IPS DF 4.7 (cell line): ENCODE results near the gene NKX3-2.

ENCODE experiments used
- DNase-seq: peaks from one replicate; pipeline ENCODE4 v3.0.0-alpha.2; 2013; ENCODE audit warnings: low spot score; ENCODE audit errors: extremely low read depth

NKX3-2 gene

DNA sequence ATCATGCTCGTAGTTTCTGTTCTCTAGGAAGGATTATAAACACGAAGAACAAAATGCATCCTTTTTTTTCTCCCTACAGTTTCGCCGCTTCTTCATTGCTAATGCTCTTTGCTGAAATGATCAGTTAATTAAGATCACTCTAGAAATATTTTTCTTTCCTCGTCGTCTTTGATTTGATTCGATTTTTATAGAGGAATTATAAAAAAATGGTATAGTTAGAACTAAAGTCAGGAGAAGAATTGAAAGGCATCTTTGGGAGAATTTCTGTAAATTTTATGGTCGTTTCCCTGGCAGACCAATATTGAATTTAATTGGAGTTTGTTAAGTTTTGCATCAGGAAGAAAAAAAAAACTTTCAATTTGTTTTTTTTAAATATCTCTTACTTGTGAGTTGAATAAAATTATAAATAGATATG, 1.1 kb upstream of the NKX3-2 start:
- no peak for DNase-seq

DNA sequence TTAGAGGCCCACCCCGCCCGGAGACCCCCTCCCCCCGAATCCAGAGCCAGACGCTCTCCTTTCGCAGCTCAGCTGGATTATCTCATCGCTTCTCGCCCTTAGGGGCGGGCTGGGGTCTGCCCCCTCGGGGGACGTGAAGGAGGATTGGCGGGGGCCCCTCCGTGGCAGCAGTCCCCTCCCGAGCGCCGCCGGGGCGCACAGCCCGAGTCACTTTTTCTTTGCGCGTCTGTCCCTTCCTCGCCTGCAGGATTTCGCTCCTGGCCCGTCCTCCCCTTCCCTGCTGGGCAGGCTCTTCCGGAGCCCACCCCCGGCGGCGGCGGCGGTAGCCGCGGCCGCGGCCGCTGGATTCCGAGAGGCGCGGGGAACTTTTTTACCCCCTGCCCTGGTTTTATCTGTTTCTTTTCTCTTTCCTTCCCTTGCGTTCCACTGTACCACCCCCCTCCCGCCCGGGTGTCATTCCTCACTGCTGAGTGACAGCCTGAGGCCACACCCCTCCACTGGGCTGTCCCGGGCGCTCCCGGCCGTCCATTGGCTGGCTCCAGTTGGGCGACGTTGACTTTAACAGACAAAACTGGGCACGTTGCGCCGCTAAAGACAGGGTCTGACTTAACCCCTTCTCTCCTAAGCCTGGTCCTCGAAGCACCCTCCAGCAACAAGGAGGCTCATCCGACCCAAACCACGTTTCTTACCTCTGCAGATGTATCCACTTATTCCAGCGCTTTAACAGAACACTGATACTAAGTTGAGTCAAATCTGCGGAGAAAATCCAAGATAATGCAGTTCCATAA, 492 bp upstream of the NKX3-2 start:
- DNase-seq, result peak; percentile 86

- DNase-seq, result no peak
Measured at GRCh38 chr4:13543032-13543838, 1.1 kb downstream of the NKX3-2 start.

- no peak for DNase-seq
Measured at GRCh38 chr4:13542577-13543031, 1.7 kb downstream of the NKX3-2 start.

DNA sequence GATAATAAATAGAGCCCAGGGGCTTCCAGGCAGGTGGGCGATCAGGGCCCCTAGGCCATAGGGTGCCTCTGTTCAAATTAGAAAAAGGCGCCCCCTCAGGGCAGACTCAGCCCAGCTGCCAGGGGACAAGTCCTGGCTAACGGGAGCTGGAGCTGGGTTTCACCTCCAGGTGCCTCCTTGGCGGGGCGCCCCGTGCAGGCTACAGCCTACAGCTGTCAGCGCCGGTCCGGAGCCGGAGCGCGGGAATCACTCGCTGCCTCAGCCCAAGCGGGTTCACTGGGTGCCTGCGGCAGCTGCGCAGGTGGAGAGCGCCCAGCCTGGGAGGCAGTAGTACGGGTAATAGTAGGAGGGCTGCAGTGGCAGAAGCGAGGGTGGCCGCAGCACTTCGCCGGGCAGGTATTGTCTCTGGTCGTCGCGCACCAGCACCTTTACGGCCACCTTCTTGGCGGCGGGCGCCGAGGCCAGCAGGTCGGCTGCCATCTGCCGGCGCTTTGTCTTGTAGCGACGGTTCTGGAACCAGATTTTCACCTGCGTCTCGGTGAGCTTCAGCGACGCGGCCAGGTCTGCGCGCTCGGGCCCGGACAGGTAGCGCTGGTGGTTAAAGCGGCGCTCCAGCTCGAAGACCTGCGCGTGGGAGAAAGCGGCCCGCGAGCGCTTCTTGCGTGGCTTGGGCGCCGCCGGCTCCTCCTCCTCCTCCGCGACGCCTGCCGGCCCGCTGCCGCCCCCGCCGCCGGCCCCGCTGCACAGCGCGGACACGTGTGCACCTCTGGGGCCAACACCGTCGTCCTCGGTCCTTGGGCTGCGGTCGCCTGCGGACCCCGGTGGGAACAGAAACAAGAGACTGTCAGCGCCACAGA, 2.4 kb downstream of the NKX3-2 start:
- no peak for DNase-seq

DNA sequence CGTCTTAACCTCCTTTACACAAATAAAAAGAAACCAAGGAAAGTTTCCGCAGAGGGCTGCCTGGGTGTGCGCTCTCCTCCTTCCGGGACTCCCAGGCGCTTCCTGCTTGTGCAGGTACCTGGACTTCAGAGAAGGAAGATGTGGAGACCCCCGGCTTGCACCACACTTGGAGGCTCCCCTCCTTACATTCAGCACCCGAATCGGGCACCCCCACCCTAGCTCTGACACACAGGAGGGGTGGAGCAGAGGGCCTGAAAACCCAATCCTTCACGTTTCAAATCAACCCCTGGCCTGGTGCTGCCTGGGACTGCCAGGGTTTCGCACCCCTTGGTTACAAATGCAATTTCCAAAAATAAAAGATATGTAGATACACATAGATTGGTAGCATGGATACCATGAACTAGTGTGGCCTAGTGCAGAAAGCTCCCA, 3.1 kb downstream of the NKX3-2 start:
- no peak for DNase-seq

DNA sequence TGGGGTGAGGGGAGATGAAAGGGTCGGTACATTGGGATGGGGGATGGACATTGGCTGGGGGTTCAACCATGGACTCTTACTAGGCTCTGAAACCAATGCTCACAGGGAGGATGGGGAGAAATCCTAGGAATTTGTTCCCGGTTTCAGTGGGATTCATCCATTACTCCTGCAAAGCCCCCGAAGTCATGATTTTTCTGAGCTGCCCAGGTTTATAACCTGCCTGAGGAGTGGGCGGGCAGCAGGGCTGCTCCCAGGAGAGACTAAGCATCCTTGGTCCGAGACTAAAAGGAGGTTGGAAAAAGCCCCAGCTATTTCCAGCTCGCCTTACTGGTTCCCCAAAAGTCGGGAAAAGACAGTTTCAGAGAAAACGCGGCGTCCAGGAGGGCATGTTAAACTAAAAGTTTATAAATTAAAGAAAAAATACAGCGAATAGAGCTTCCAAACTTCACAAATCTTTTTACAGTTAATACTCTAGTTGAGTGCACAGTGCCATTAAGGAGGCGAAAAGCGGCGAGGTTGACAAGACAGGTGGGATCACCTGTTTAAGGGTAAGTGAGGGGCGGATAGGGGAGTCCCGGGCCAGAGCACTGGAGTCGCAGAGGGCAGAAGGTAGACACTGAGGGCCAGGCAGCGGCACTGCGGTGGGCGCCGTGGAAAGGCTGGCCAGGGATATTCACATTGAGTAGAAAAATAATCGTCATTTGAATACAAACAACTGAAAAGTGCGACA, 3.7 kb downstream of the NKX3-2 start:
- DNase-seq, result no peak

- no peak for DNase-seq
Measured at GRCh38 chr4:13539619-13540445, 4.5 kb downstream of the NKX3-2 start.

GRCh38 chr4:13539047-13539618, 5.2 kb downstream of the NKX3-2 start:
- DNase-seq, result no peak

- DNase-seq, result no peak
Measured at GRCh38 chr4:13538427-13538973, 5.8 kb downstream of the NKX3-2 start.

GRCh38 chr4:13537832-13538177, 6.5 kb downstream of the NKX3-2 start:
- DNase-seq, result no peak

DNA sequence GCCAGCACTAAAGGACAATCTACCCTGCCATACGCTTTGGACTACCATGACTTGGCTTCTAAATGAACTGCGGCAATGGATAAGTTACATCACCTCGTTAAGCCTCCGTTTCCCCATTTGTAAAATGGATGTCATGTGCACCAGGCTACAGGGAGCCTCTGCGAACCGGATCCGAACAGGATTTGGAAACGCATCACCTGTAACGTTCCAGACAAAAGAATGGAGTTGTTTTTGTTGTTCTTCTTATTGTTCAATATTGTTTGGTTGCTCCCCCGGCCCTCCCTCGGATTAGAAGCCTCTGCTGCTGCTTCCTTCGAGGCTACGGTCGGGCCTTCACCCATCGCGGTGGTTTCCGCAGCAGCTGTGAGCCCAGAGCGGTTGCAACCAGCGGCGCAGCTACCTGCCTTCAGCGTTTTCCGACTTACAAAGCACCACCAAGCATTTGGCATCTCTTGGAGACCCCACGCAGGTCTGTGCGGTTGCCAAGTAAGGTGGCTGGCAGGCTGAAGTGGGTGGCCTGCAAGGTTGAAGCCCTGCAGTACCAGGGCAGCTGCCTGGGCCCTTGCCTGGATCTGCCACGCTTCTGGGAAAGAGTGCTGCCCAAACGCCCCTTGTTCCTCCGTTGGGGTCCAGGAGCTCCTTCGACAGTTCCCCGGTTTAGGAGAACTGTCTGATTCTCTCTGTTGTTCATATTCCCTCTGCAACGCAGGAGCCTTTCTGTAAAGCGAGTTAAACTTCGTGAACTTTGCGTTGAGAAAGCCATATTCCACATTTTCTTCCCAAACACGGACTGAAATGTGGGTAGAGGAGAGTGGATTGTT, 7.1 kb downstream of the NKX3-2 start:
- no peak for DNase-seq

DNA sequence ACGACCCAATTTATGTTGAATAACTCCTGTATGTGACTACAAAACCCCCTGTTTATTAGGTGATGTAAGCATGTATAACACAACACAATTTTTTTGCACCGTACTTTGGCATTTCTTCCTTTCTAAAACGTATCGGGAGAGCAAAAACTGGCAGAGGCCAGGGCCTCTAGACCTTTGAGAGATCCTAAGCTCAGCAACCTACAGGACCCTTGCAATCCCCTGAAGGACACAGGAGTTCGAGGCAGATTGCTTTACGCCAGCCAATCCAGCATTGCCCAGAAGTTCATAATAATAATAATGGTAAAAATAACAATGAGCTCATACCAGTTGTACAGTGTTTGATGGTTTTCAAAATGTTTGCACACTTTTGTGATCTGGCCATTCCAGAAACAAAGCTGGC, 7.7 kb downstream of the NKX3-2 start:
- no peak for DNase-seq

GRCh38 chr4:13535708-13536361, 8.5 kb downstream of the NKX3-2 start:
- DNase-seq, result no peak

GRCh38 chr4:13535118-13535517, 9.2 kb downstream of the NKX3-2 start:
- DNase-seq, result no peak

DNA sequence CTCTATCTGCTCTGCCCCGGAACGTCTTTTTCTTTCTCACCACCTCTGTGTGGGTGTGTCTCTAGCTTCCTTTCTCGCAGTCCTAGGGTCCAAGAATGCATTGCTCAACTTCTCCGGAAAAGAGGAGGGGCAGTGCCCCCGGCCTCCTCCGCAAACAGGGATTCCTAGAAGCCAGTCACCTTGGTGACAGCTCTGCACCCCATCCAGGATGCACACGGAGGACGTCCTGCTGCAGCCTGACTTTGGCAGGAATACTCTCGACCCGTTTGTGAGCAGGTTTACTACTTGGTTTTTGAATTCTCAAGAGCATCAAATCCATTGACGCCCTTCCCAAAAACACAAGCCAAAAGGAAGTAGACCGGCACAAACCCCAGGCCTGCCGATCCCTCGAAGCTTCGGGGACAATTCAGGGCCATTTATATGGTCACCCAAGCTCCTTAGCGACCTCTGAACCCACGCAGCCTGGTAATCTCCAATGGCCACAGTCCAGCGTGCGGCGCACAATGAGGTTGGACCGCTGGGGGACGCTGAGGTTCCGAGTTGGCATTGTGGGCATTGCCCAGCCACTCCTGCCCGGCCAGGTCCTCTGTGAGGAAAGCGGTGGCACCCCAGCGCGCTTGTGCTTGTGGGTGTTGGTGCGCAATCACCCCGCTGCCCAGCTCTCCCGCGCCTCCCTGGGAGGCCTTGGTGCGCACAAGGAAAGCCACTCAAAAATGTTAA, 9.8 kb downstream of the NKX3-2 start:
- DNase-seq, result no peak

DNA sequence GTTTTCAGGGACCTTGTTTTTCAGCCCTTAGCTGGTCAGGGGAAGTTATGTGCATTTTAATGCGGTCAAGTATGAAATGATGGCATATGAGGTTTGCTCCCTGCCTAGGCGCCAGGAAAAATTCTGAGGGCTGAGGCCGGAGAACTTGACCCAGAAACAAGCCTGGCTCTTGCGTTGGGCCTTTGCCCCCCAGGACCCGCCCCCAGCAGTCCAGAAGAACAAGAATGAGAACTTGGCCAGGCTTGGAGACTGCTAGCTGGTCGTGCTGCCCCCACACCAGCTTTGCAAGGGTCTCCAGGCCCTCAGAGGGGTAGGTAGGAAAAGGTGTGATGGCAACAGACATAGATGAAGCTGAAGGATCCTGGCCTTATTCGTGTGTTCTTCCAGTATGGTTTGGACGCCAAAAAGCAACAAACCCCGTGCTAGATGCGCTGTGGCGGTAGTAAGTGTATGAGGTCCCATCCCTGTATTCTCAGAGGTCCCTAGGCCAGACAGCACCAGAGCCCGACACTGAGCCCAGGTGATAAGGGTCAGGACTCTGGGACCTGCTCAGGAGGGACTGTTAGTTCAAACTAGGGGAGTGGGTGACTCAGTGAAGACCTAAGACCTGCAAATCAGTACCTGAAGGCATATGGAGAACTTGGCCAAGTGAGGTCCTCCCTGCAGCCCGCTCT, 10.5 kb downstream of the NKX3-2 start:
- no peak for DNase-seq
